Glomerular endothelial cell (primary cell): ENCODE measurements around the gene PMP22. TPM values are rescaled to one million over a fixed set of nuclear protein-coding genes. Genes with fewer than 3 reads are reported as not detected.

Experiments used
- DNase-seq: peaks from one replicate; pipeline ENCODE4 v3.0.0-alpha.2; 2011; ENCODE audit warnings: low read depth, low spot score; ENCODE audit errors: extremely low read depth
- total RNA-seq: library from RNA; depleted of rRNA; stranded (reverse); fragments of >200 nt; gene quantifications from 2 replicates; pipeline ENCODE4 v1.2.3, GENCODE V29; 2015

PMP22 gene
- 267 and 271 TPM in 2 replicates for total RNA-seq

DNA sequence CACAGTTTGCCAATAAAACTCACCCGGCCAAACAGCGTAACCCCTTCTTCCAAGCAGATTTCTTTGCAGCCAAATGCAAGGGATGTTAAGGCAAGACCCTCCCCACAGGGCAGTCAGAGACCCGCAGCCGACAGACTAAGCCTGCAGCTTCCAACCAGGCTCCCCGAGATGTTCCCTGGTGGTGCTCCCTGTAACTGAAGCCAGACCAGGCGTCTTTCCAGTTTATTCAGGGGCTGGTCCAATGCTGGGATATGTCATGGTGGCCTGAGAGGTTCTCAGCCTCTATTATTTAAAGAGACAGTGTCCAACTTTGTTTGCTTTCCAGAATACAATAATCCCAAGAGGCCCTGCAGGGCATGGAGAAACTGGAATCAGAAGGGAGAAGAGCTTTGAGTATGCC, at the start of gene PMP22:
PMP22 (minus strand) TSS at position 196 of the 400 bp plus-strand sequence. CDS start 4,599 bp downstream, outside the sequence.
- no peak for DNase-seq

DNA sequence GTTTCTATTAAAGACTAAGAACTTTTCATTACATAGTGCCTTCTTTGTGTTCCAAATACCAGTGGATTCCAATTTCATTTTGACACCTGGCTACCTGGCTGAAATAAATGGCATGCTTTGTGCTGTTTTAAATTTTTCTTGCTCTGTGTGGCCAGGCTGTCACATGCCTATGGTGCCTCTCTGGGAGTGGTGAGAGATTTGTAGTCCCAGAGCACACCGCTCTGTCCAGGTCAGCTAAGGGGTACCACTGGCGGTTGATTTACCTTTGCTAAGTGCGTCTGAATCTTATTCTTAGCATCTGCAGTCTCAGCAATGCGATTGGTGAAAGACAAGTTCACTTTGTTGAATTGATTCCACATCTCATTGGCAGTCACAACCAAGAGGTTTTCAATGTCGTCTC, 46.9 kb upstream of the PMP22 start:
- DNase-seq = no peak

DNA sequence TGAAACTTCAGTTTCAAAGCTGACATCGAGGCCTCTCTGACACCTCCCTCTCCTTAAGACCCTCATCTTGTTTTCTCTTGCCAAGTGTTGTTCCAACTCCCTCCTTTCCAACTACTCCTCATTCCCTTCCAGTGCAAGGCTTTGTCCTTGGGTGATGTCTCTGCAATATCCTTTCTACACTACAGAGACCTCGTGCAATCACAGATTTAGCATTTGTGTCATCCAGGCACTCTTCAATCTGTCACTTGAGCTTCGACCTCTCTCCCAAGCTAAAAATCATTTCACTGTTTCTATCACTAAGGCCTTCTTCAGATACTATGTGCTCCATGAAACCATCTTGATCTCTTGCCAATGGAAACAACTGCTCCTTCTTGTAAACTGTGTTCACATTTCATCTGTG, 44.7 kb upstream of the PMP22 start:
- DNase-seq = no peak

DNA sequence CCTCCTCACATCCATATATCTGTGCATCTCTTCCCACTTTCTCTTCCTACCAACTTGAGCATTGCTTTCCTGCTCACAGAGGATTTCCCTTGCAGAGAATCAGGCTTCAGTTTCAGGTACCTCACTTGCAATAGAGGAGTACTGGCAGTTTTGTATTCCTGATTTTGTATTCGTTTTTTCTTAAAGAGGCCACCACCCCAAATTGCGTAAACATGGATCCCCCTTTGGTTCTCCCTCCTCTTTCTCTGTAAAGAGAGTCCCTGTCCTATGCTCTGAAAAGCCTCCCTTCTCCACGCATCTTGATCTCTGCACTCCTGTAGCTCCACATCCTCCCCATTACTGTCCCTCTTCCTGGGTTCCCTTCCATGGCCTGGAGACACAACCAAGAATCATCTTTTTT, 44.1 kb upstream of the PMP22 start:
- DNase-seq = no peak

DNA sequence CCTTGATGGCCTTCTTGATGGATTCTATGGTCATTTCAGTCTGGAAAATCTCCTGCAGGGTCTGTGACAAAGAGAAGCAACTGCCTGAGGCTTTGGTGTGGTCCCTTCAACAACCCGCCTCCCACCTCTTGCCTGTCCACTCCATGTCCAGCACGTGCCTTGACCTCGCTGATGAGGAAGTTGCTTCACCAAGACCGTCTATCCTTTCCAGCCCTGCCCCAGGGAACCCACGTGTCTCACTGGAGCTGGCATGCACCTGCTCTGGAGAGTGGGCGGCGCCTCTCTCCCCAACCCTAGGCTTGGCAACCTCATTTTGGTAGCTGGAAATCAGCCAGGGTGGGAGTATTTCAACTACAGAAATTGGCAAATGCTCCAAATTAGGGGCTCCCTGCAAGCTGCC, 43.6 kb upstream of the PMP22 start:
- DNase-seq = no peak

DNA sequence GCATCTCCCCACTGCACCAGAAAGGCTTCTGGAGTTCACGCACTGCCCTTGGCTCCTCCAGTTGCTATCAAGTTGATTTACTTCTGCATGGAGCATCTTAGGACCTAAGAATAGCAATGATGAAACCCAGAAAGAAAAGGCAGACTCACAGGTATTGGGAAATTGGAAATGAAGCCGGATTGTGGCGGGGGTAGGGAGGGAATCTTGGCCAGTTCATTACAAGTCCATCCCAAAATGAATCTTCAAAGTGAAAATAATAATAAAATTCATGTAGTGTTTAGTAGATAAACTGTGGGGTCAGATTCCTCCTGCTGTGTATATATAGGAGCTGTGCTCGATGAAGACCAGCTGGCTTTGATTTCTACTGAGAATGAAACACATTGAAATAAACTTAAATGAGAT, 42.6 kb upstream of the PMP22 start:
- DNase-seq = no peak

DNA sequence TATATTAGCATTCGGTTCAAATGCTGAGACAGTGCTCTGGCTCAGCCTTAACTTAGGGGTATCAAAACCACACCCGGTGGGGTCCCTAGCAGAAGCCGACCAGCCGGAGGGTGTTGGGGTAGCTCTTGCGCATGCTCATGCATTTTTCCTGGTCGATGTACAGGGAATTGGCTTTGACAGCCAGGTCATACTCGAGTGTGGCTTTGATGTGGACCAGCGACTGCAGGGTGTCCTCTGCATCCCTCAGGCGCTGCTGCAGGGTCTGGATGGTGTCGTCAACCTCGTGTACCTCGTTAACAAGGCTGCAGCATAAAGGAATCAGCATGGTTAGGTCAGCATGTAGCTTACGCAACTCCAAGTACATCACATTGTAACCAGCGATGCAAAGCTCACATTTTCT, 38.7 kb upstream of the PMP22 start:
- DNase-seq = no peak

DNA sequence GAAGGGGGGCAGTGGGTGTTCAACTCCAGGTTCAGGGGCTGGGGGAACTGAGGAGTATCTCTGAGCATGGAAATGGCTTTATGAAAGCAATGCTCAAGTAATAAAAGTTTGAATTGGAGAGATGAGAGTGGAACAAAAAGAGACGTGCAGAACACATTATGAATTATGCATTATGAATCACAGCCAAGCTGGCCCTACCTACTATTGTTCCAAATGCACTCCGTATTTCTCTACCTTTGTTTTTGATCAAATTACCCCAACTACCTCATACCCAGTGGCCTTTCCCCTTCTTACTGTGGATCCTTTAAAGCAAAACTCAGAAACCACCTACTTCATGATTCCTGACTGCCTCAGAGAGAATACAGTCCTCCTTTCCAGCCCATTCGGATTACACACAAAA, 38.1 kb upstream of the PMP22 start:
- DNase-seq = no peak

DNA sequence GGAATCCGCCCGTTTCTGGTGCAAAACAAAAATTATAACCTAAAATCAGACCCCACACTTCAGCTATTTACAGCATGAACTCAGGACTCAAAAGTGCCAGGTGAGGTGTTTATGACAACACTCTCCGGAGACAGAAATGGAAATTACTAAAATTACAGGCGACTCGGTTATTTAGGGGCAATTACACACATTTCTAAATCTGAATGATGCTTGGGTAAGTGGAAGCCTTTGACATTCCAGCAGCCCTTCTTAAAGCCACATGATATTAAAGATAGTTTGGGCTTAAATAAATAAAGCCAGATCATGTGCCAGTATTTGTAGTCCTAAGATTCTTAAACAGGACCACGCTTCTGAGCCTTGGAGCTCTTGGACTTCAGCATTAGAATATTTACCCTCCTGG, 36.7 kb upstream of the PMP22 start:
- no peak for DNase-seq

DNA sequence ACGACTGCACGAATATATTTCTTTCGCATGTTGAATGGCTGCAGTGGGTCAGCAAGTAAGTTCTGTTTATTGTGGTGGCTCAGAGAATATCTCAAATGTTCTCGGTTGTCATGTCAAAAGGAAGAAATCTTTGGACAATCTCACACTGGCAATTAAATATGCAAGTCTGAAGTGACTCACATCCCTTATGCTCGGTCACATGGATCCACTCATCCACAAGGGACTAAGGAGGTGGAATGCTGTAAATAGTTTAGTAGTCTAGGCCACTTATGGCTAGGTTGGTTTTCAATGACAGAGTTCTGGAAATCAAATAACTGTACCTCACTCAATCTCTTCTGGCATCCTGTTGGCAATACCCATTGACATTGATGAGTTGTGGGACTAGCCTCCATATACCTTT, 33.0 kb upstream of the PMP22 start:
- no peak for DNase-seq

DNA sequence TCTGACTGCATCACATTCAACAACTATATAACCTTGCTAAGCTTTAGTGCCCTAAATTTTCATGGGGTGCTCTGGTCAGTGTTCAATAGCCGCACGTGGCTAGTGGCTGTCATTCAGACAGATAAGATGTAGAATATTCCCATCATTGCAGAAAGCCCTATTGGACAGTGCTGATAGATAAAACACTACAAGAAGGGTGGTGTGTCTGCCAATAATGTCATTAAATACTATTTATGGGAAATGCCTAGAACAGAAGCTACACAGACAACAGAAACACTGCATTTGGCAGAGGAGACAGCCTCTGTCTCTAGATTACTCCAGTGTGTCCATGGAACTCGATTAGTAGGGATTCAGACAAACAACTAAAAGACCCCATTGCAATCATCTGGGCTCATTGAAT, 28.4 kb upstream of the PMP22 start:
- DNase-seq = no peak

DNA sequence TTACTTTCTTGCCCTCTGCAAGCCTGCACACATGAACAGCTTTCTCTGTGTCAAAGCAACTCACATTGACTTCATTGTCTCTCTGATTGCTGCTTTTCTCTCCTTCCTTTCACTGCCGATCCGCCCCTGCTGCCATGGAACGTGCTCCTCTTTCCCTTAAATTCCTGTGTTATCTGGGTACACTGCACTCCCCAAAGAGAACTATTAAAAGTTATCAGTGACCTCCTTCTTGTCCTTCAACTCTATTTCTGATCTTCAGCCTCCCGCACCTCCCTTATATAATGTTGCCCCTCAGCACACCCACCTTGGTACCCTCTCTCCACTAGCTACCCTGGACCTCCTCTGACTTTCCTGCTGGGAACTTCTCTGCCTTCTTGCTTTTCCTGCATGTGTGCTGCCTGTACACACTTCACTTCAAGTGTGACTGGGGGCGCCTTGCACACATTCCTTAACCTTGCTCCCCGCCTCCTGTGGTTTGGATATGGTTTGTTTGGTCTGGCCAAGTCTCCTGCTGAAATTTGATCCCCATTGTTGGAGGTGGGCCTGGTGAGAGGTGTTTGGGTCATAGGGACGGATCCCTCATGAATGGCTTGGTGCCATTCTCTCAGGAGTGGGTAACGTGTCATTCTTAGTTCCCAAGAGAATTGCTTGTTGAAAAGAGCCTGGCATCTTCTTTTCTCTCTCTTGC, 26.7 kb upstream of the PMP22 start:
- no peak for DNase-seq

DNA sequence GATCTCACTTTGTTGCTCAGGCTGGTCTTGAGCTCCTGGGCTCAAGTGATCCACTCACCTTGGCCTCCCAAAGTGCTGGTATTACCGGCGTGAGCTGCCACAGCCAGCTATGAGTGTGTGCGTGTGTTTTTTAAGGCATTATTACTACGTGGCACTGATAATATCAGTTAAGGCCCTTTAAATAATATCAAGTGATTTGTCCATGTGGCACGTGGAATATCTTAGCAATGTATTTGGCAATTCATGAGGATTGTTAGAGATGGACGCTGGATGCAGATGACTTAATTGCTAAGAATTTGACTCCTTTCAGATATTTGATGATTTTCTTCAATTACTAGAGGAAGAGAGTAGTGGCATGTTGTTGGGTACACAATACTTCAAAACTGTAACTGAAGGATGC, 25.5 kb upstream of the PMP22 start:
- no peak for DNase-seq

DNA sequence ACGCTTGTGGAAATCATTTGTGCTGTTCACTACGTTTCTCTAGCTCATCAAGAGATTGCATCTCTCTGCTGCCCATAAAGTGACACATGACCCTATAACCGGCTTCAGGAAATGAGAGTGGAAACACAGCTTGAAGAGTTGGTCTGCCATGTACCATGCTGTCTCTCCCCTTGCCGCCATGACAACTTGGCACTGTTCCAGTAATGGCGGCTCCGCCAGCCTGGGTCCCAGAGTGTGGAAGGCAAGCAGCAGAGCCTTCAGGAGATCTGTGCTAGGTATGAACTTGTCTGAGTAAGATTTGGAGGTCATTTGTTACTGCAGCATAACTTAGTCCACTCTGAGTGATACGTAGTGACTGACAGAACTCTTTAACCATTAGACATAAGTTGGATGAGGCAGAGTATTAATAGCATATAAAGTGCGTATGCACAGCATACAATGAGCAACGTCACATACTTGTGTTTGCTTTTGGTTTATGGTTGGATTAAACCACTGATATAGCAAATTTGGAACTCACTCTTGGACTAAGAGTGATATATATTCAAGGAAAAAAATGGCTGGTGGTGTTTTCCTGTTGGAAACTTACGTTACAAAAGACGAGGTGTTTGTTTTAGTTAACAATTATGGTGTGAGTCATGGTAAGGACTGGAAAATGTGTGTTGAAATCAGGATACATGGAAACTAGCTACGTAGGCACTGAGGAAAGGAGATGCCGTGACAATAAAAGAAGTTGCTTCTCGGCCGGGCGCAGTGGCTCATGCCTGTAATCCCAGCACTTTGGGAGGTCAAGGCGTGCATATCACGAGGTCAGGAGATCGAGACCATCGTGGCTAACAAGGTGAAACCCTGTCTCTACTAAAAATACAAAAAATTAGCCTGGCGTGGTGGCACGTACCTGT, 24.4 kb upstream of the PMP22 start:
- DNase-seq = no peak

DNA sequence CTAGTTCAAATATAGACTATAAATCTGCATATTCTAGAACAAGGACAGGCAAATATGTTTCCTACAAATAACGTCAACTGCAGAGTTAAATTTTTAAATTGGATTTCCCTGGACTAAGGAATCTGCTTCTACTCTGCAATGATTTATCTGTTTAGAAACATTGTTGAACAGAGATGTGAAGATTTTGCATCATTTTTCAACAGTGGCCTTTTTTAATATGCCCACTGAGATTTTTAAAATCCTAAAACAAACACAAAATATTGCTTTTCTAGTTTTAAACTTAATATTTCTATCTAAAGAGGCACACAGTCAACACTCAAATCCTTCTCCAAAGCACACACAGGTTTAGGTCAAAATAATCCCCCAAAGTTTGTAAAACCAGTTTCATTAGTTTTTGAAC, 23.7 kb upstream of the PMP22 start:
- no peak for DNase-seq

DNA sequence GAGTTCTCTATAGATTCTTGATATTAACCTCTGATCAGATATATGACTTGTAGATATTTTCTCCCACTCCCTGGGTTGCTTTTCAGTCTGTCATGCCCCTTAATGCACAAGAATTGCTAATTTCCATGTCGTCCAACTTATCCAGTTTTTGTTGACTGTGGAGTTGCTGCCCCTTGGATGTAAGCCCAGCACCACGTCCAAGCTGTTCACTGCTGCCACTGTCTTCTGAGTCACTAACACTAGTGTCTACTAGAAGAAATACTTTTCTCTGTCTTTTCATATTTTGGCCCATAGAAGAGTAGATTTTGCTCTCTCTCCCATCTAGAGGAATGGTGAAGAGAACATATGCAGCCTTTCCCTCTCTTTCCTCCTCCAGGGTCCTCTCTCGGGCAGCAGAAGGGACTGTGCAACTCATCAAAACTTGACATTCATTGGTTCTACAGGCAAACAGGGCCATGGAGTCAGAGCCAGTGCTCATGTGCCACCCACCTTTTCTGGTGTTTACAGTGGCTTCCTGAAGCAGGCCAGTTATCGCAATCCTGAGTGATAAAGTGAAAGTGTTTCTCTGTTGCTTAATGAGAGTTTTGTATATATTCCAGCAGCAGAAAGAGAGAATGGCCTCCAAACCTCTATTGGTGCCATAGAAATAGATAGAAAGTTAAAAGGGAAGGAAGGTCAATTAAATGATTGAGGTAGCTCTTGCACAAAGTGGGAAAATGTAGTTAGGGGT, 22.6 kb upstream of the PMP22 start:
- DNase-seq = no peak

DNA sequence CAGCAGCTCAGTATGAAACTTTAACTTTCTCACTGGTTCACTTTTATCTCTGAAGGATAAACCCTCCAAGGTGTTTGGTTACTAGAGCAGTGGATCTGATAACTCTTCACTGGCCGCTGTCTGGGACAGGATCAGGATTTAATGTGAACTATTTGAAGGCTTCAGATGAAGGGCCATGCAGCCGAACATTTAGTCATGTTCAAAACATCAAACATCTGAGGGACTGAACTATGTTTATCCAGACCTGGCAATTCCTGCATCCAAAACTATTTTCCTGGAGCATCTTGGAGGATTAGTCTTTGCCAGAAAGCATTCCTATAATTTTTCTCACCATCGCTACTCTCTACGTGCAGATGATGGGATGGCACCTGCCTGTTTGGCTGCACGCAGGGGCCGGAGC, 20.3 kb upstream of the PMP22 start:
- no peak for DNase-seq

DNA sequence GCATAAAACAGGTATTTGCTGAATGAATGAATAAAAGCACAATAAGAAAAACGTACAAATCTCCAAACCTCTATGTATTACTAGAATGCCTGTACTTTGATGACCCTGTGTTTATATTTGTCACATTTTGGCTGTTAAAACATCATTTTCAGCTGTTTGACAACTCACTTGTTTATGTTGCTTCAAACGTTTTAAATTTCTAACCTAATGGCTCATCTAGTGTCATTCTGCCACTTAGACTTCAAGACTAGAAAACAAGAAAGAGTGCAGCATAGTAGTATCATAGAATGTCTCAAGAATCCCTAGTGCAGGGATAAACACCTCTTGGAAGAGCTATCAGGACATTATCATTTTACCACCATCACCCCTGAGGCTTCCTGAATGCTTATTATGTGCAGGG, 19.4 kb upstream of the PMP22 start:
- DNase-seq = no peak

DNA sequence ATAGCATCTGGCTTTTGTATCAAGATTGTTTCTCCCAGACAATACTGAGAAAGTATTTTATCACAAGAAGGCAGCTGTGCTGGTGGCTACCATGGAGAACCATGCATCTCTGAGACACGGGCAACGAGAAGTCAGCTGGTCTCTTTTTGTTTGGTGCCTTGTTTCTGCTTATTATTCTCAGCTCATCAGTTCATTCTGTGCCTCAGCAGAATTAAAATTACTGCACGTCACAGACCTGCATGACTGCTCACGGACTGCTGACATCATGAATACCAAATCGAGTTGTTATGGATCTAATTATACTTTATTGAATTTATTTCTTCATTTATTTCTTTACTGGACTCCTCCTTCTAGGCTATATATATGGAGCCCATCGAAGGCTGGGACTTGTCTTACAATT, 19.0 kb upstream of the PMP22 start:
- no peak for DNase-seq

DNA sequence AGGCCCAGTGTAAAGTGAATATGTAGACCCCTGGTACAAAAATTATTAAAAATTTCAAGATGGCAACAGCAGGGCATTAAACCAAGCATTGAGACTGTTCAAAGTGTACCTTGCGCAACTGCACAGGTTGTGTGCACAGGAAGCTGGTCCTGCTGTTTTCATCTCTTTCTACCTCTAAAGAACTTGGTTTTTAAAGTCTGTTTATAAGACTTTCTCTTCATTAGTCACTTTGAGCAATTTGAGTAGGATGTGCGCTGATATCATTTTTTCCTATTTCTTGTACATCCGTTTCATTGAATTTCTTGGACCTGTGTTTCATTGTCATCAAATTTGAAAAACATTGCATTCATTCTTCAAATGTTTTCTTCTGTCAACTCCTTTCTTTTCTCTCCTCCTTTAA, 16.8 kb upstream of the PMP22 start:
- DNase-seq = no peak

DNA sequence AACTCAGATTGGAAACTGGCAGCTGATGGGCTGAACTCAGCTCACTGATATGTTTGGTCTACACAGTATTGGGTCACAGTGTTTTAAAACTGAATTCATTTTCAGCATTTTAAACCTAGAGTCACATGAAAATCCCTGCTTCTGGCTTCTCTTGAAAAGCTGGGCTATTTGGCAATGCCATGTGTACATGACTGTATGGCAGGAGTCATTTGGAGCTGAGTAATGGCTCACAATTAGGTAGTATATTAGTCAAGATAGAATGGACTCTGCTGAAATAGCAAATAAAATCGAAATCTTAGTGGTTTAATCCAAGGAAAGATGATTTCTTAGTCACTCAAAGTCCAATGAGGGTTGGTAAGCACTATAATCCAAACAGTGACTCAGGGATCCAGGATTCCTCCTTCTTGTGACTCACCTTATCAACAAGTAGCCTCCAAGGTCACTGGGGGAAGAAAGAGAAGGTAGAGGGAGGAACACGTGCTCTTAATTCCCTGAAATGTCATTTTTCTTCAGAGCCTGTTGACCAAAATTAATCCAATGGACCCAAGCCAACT, 13.9 kb upstream of the PMP22 start:
- no peak for DNase-seq
